GM23338 (cell line): ENCODE data around the gene CGB1. TPM values are rescaled to one million over a fixed set of nuclear protein-coding genes. Genes with fewer than 3 reads are reported as not detected.

ENCODE experiments used
- ATAC-seq: fragments of 200-7000 bp; cut with Tn5 transposase; 3 replicates; pipeline ENCODE4 v1.9.1; 2020
- DNase-seq: peaks from one replicate; pipeline ENCODE4 v3.0.0-alpha.2; 2015; ENCODE audit warnings: low spot score
- H2AFZ ChIP-seq: fragments of 200-600 bp; sonication (generic); 2 replicates; pipeline ENCODE4 v1.8.0; 2016; ENCODE audit warnings: antibody characterized with exemption, mild to moderate bottlenecking, moderate library complexity
- H3F3A ChIP-seq: fragments of 200-600 bp; sonication (generic); replicated peaks from 2 replicates; pipeline ENCODE4 v1.8.0; 2017; ENCODE audit warnings: antibody characterized with exemption, mixed run types, low read depth
- H3K27ac ChIP-seq: fragments of 200-600 bp; sonication (generic); 2 replicates; pipeline ENCODE4 v1.6.1; 2016; ENCODE audit warnings: low read depth
- H3K27me3 ChIP-seq: fragments of 200-600 bp; sonication (generic); 2 replicates; pipeline ENCODE4 v1.8.0; 2016; ENCODE audit warnings: mild to moderate bottlenecking, mixed run types, moderate library complexity; ENCODE audit not compliant: insufficient read depth
- H3K36me3 ChIP-seq: fragments of 200-600 bp; sonication (generic); 2 replicates; pipeline ENCODE4 v1.8.0; 2016; ENCODE audit warnings: mild to moderate bottlenecking; ENCODE audit not compliant: insufficient read depth
- H3K4me1 ChIP-seq: fragments of 200-600 bp; sonication (generic); 2 replicates; pipeline ENCODE4 v1.8.0; 2016; ENCODE audit warnings: mild to moderate bottlenecking, moderate library complexity; ENCODE audit not compliant: insufficient read depth
- H3K4me2 ChIP-seq: fragments of 200-600 bp; sonication (generic); 2 replicates; pipeline ENCODE4 v1.7.1; 2017; ENCODE audit warnings: mixed run types
- H3K4me3 ChIP-seq: fragments of 200-600 bp; sonication (generic); 2 replicates; pipeline ENCODE4 v1.6.1; 2016; ENCODE audit warnings: mixed run types
- H3K79me2 ChIP-seq: fragments of 200-600 bp; sonication (generic); replicated peaks from 2 replicates; pipeline ENCODE4 v1.8.0; 2017; ENCODE audit warnings: mild to moderate bottlenecking; ENCODE audit not compliant: insufficient read depth
- H3K9me2 ChIP-seq: fragments of 200-600 bp; sonication (generic); 2 replicates; pipeline ENCODE4 v1.8.0; 2017; ENCODE audit not compliant: insufficient read depth
- H4K20me1 ChIP-seq: fragments of 200-600 bp; sonication (generic); replicated peaks from 2 replicates; pipeline ENCODE4 v1.8.0; 2017; ENCODE audit warnings: mild to moderate bottlenecking; ENCODE audit not compliant: insufficient read depth
- H3K27ac Mint-ChIP-seq: 2 replicates; pipeline ENCODE4 v1.8.0; 2020; ENCODE audit warnings: inconsistent platforms, mild to moderate bottlenecking, moderate library complexity, mixed read lengths
- H3K27me3 Mint-ChIP-seq: 3 replicates; pipeline ENCODE4 v1.8.0; 2022; ENCODE audit warnings: low read depth, mild to moderate bottlenecking, moderate library complexity, mixed read lengths, inconsistent platforms; ENCODE audit not compliant: insufficient read depth, poor library complexity
- H3K36me3 Mint-ChIP-seq: 3 replicates; pipeline ENCODE4 v1.8.0; 2021; ENCODE audit warnings: low read depth, mild to moderate bottlenecking, inconsistent platforms, moderate library complexity, mixed read lengths
- H3K4me1 Mint-ChIP-seq: 3 replicates; pipeline ENCODE4 v1.8.0; 2020; ENCODE audit warnings: mild to moderate bottlenecking, inconsistent platforms, mixed read lengths
- H3K4me3 Mint-ChIP-seq: 3 replicates; pipeline ENCODE4 v1.8.0; 2021; ENCODE audit warnings: moderate library complexity, mild to moderate bottlenecking, inconsistent platforms, mixed read lengths
- H3K9me3 Mint-ChIP-seq: 3 replicates; pipeline ENCODE4 v1.8.0; 2020; ENCODE audit warnings: moderate library complexity, mild to moderate bottlenecking, inconsistent platforms, mixed read lengths
- CREB1 ChIP-seq: fragments of 250-450 bp; sonication (Bioruptor Pico); IDR thresholded peaks from 2 replicates; pipeline ENCODE4 v1.5.0; 2020; ENCODE audit warnings: low read depth, mild to moderate bottlenecking, moderate library complexity
- EZH2 ChIP-seq: fragments of 200-600 bp; sonication (generic); IDR thresholded peaks from one replicate; pipeline ENCODE4 v1.8.0; 2017; ENCODE audit warnings: antibody characterized with exemption, mild to moderate bottlenecking, low read depth; ENCODE audit not compliant: unreplicated experiment
- JUNB ChIP-seq: IDR thresholded peaks from one replicate; pipeline ENCODE4 v1.6.1; 2016; ENCODE audit warnings: antibody characterized with exemption; ENCODE audit not compliant: unreplicated experiment
- POLR2AphosphoS5 ChIP-seq: IDR thresholded peaks from 2 replicates; pipeline ENCODE4 v1.6.1; 2016; ENCODE audit warnings: antibody characterized with exemption, low read depth
- ZNF114 ChIP-seq: fragments of 250-450 bp; sonication (Bioruptor Pico); IDR thresholded peaks from 2 replicates; pipeline ENCODE4 v1.5.0; 2020; ENCODE audit warnings: mild to moderate bottlenecking, moderate library complexity
- ZNF331 ChIP-seq: fragments of 250-450 bp; sonication (Bioruptor Pico); IDR thresholded peaks from 2 replicates; pipeline ENCODE4 v1.5.0; 2020; ENCODE audit warnings: low read depth, mild to moderate bottlenecking, moderate library complexity
- polyA plus RNA-seq: library from polyadenylated mRNA; unstranded; fragments of >200 nt; fragmentation: Nextera tagmentation; extraction: Ambion mirVana; gene quantifications from 2 replicates; pipeline ENCODE4 v1.2.1, GENCODE V29; 2016
- total RNA-seq: library from RNA; depleted of rRNA; stranded (reverse); fragments of >200 nt; shearing (Covaris generic); gene quantifications from 2 replicates; pipeline ENCODE4 v1.2.3, GENCODE V29; 2014
- TF ChIP-seq, protein P1 (sequence below), 2 experiments: fragments of 200-600 bp in 1 of 2; sonication (generic) in 1 of 2; conservative IDR thresholded peaks; 2 replicates each; pipeline versions ENCODE4 v1.5.1 to v1.6.1; 2016 to 2017; ENCODE audit warnings: antibody characterized with exemption in 2 of 2, low read depth in 2 of 2, mild to moderate bottlenecking in 2 of 2, moderate library complexity in 1 of 2
- TF ChIP-seq, protein P2 (sequence below): IDR thresholded peaks from 2 replicates; pipeline ENCODE4 v1.6.1; 2016; ENCODE audit warnings: antibody characterized with exemption
- TF ChIP-seq, protein P3 (sequence below): IDR thresholded peaks from one replicate; pipeline ENCODE4 v1.6.1; 2018; ENCODE audit warnings: antibody characterized with exemption; ENCODE audit not compliant: unreplicated experiment
- TF ChIP-seq, protein P4 (sequence below): fragments of 250-450 bp; sonication (Bioruptor Pico); IDR thresholded peaks from 2 replicates; pipeline ENCODE4 v1.5.0; 2020; ENCODE audit warnings: mild to moderate bottlenecking, moderate library complexity

Gene CGB1
- total and polyA plus RNA-seq, 2 experiments from 2014 or later = 0.52 TPM; not detected in 1

DNA sequence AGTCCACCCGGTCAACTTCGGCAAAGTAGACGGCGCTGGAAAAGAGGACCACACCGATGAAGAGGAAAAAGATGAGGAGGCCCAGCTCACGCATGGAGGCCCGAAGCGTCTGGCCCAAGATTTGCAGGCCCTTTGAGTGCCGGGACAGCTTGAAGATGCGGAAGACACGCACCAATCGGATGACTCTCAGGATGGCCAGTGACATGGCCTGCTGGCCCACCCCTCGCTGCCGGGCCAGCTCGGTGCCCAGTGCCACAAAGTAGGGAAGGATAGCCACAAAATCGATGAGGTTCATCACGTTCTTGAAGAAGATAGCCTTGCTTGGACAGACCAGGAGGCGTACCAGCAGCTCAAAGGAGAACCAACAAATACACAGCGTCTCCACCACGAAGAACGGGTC lies 33.7 kb upstream of the CGB1 start (continued):
- TF ChIP-seq, protein P1, sequence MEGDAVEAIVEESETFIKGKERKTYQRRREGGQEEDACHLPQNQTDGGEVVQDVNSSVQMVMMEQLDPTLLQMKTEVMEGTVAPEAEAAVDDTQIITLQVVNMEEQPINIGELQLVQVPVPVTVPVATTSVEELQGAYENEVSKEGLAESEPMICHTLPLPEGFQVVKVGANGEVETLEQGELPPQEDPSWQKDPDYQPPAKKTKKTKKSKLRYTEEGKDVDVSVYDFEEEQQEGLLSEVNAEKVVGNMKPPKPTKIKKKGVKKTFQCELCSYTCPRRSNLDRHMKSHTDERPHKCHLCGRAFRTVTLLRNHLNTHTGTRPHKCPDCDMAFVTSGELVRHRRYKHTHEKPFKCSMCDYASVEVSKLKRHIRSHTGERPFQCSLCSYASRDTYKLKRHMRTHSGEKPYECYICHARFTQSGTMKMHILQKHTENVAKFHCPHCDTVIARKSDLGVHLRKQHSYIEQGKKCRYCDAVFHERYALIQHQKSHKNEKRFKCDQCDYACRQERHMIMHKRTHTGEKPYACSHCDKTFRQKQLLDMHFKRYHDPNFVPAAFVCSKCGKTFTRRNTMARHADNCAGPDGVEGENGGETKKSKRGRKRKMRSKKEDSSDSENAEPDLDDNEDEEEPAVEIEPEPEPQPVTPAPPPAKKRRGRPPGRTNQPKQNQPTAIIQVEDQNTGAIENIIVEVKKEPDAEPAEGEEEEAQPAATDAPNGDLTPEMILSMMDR (conservative IDR thresholded peaks at IDR 0.05; ENCODE audit: low read depth in 2 of 2) = no peak

DNA sequence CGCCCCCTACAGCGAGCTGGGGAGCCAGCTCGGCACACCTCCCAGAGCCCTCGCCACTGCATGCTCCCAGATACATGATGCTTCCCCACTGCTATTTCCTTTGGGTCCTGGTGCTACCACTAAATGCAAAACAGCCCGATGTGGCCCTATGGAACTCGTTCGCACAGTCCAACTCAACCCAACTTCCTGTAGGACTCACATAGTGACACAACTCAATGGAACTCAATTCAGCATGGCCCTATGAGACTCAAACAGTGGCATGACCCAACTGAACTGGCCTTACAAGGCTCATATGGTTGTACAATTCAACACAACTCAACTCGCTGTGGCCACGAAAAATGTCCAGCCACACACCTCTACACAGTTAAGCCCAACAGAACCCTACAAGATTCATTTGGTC lies 32.3 kb upstream of the CGB1 start:
- peaks cover 29% of the 10 kb centered on the region for H3K4me1 ChIP-seq
- Mint-ChIP-seq H3K9me3 (peaks cover 29% of the 10 kb centered on the region), H3K4me3 (no peak overlapping the region; the same call in 2 of the 3 replicates), H3K4me1 (peaks cover 39% of the 10 kb centered on the region), H3K27me3 (peaks cover 71% of the 10 kb centered on the region), H3K36me3 (peaks cover 10% of the 10 kb centered on the region), H3K27ac (no peak overlapping the region)
- DNase-seq = no peak
- no peaks in the 10 kb centered on the region for H3F3A ChIP-seq
- no peaks in the 10 kb centered on the region for H3K79me2 ChIP-seq
- H3K4me3 ChIP-seq = no peak overlapping the region
- no peaks in the 10 kb centered on the region for H3K36me3 ChIP-seq
- H3K27me3 ChIP-seq = peaks cover 85% of the 10 kb centered on the region
- H3K27ac ChIP-seq = no peak overlapping the region
- ATAC-seq = no peak
- H3K9me2 ChIP-seq = 0 out of 2 replicates have a peak, but pooled peaks cover 6% of the 10 kb centered on the region
- no peak overlapping the region for H3K4me2 ChIP-seq
- H2AFZ ChIP-seq = no peak overlapping the region
- H4K20me1 ChIP-seq = no peaks in the 10 kb centered on the region; the same call in 1 of the 2 replicates
- TF ChIP-seq CREB1 (CRISPR knock-in tag) (no peak), POLR2AphosphoS5 (no peak), EZH2 (no peak), JUNB (no peak), ZNF331 (CRISPR knock-in tag) (no peak), ZNF114 (CRISPR knock-in tag) (no peak)
- TF ChIP-seq, protein P1 (conservative IDR thresholded peaks at IDR 0.05; ENCODE audit: low read depth in 2 of 2) = no peak
- TF ChIP-seq, protein P2, sequence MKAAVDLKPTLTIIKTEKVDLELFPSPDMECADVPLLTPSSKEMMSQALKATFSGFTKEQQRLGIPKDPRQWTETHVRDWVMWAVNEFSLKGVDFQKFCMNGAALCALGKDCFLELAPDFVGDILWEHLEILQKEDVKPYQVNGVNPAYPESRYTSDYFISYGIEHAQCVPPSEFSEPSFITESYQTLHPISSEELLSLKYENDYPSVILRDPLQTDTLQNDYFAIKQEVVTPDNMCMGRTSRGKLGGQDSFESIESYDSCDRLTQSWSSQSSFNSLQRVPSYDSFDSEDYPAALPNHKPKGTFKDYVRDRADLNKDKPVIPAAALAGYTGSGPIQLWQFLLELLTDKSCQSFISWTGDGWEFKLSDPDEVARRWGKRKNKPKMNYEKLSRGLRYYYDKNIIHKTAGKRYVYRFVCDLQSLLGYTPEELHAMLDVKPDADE = no peak
- TF ChIP-seq, protein P3, sequence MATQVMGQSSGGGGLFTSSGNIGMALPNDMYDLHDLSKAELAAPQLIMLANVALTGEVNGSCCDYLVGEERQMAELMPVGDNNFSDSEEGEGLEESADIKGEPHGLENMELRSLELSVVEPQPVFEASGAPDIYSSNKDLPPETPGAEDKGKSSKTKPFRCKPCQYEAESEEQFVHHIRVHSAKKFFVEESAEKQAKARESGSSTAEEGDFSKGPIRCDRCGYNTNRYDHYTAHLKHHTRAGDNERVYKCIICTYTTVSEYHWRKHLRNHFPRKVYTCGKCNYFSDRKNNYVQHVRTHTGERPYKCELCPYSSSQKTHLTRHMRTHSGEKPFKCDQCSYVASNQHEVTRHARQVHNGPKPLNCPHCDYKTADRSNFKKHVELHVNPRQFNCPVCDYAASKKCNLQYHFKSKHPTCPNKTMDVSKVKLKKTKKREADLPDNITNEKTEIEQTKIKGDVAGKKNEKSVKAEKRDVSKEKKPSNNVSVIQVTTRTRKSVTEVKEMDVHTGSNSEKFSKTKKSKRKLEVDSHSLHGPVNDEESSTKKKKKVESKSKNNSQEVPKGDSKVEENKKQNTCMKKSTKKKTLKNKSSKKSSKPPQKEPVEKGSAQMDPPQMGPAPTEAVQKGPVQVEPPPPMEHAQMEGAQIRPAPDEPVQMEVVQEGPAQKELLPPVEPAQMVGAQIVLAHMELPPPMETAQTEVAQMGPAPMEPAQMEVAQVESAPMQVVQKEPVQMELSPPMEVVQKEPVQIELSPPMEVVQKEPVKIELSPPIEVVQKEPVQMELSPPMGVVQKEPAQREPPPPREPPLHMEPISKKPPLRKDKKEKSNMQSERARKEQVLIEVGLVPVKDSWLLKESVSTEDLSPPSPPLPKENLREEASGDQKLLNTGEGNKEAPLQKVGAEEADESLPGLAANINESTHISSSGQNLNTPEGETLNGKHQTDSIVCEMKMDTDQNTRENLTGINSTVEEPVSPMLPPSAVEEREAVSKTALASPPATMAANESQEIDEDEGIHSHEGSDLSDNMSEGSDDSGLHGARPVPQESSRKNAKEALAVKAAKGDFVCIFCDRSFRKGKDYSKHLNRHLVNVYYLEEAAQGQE = no peak
- TF ChIP-seq, protein P4, sequence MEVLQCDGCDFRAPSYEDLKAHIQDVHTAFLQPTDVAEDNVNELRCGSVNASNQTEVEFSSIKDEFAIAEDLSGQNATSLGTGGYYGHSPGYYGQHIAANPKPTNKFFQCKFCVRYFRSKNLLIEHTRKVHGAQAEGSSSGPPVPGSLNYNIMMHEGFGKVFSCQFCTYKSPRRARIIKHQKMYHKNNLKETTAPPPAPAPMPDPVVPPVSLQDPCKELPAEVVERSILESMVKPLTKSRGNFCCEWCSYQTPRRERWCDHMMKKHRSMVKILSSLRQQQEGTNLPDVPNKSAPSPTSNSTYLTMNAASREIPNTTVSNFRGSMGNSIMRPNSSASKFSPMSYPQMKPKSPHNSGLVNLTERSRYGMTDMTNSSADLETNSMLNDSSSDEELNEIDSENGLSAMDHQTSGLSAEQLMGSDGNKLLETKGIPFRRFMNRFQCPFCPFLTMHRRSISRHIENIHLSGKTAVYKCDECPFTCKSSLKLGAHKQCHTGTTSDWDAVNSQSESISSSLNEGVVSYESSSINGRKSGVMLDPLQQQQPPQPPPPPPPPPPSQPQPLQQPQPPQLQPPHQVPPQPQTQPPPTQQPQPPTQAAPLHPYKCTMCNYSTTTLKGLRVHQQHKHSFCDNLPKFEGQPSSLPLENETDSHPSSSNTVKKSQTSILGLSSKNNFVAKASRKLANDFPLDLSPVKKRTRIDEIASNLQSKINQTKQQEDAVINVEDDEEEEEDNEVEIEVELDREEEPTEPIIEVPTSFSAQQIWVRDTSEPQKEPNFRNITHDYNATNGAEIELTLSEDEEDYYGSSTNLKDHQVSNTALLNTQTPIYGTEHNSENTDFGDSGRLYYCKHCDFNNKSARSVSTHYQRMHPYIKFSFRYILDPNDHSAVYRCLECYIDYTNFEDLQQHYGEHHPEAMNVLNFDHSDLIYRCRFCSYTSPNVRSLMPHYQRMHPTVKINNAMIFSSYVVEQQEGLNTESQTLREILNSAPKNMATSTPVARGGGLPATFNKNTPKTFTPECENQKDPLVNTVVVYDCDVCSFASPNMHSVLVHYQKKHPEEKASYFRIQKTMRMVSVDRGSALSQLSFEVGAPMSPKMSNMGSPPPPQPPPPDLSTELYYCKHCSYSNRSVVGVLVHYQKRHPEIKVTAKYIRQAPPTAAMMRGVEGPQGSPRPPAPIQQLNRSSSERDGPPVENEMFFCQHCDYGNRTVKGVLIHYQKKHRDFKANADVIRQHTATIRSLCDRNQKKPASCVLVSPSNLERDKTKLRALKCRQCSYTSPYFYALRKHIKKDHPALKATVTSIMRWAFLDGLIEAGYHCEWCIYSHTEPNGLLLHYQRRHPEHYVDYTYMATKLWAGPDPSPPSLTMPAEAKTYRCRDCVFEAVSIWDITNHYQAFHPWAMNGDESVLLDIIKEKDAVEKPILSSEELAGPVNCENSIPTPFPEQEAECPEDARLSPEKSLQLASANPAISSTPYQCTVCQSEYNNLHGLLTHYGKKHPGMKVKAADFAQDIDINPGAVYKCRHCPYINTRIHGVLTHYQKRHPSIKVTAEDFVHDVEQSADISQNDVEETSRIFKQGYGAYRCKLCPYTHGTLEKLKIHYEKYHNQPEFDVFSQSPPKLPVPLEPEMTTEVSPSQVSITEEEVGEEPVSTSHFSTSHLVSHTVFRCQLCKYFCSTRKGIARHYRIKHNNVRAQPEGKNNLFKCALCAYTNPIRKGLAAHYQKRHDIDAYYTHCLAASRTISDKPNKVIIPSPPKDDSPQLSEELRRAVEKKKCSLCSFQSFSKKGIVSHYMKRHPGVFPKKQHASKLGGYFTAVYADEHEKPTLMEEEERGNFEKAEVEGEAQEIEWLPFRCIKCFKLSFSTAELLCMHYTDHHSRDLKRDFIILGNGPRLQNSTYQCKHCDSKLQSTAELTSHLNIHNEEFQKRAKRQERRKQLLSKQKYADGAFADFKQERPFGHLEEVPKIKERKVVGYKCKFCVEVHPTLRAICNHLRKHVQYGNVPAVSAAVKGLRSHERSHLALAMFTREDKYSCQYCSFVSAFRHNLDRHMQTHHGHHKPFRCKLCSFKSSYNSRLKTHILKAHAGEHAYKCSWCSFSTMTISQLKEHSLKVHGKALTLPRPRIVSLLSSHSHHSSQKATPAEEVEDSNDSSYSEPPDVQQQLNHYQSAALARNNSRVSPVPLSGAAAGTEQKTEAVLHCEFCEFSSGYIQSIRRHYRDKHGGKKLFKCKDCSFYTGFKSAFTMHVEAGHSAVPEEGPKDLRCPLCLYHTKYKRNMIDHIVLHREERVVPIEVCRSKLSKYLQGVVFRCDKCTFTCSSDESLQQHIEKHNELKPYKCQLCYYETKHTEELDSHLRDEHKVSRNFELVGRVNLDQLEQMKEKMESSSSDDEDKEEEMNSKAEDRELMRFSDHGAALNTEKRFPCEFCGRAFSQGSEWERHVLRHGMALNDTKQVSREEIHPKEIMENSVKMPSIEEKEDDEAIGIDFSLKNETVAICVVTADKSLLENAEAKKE (CRISPR knock-in tag) = no peak
